HG02571 (cell line): ENCODE measurements around the gene DSG3.
"Not testable (repeated sequence)": the region's sequence is repeated elsewhere in the genome, so short reads cannot be mapped to it uniquely, and the experiment has no call there.

Experiments used
- ATAC-seq: cut with Tn5 transposase; IDR thresholded peaks from one replicate; pipeline ENCODE4 v1.9.1; 2021; ENCODE audit warnings: mild to moderate bottlenecking, moderate library complexity; ENCODE audit not compliant: unreplicated experiment

The DSG3 gene

DNA sequence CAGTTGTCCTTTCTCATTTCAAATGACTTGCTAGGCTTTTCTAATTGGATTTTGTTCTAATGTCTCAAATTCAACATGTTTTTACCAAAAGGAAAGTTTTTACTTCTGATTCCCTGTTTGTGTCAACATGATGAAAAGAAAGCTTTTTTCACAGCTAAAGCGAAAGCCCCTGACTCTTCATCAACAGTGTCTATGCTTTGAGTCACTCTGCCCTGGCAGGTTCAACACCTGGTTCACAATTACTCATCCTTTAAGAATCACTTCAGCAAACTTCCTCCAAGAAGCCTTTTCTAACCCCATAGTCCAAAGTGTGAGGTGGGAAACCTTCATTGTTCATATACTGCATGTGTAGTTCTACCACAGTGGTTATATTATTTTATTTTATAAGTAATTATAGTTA lies 42.8 kb downstream of the DSG3 start:
- ATAC-seq: peak; percentile 77

- no peak for ATAC-seq
Observed at GRCh38 chr18:31490833-31491232, 43.3 kb downstream of the DSG3 start.

- no peak for ATAC-seq
Observed at GRCh38 chr18:31491586-31491985, 44.0 kb downstream of the DSG3 start.

DNA sequence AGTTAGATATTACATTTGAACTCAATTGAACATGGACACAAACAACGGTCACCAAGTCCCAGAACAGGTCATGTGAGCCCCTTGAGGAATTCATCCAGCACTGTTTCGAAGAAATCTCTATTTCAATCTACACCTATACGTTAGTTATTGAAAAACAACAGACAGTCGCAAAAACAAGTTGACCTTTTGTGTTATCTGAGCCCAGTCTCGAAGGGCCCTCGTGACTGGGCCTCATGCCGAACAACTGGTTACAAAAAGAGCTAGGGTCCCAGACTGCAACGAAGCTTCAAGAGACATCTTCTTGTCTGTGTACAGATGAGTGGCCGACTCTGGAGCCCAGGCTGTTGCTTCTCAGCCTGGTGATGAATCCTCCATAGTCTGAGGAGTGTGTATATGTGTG lies 45.1 kb downstream of the DSG3 start:
- ATAC-seq: no peak

DNA sequence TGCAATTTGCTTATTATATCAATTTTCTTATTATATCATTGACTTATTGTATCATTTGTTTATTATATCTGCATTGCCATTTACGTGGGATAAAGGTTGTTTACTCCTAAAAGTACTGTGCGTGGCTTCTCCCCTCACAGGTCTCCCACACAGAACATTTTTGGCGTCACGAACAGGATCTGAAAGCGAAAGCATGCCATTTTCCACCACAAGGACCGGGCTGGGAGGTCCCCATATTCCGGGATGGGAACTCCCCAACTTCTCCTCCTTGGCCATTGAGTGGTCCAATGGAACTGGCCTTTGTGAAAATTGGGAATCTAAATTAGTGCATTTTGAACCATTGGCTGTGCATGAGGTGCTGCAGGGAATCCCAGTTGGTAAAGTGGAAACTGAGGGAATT lies 45.6 kb downstream of the DSG3 start:
- ATAC-seq: no peak

GRCh38 chr18:31493941-31494340 lies 46.4 kb downstream of the DSG3 start:
- no peak for ATAC-seq

- not testable (repeated sequence) for ATAC-seq
Observed at GRCh38 chr18:31494705-31495244, 47.2 kb downstream of the DSG3 start.

DNA sequence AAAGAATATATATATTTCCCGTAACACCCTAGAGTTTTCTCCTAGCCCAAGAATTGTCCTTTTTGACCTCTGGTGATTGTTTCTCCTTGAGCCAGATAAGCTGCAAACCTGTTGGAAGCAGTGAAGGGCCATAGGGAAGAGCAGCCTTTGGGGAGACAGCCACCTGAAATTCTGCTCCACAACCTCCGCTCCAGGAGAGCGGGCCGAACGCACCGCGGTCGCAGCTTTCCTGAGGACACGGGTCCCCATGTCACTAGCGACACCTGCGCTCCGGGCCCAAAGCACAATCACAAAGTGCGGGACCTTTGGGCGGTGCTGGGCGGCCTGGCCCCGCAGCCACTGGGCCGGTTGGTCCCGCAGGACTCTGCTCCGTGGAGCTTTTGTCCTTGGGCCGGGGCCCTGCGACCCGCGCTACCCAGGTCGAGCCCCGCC lies 49.9 kb downstream of the DSG3 start:
- ATAC-seq: peak; percentile 12

DNA sequence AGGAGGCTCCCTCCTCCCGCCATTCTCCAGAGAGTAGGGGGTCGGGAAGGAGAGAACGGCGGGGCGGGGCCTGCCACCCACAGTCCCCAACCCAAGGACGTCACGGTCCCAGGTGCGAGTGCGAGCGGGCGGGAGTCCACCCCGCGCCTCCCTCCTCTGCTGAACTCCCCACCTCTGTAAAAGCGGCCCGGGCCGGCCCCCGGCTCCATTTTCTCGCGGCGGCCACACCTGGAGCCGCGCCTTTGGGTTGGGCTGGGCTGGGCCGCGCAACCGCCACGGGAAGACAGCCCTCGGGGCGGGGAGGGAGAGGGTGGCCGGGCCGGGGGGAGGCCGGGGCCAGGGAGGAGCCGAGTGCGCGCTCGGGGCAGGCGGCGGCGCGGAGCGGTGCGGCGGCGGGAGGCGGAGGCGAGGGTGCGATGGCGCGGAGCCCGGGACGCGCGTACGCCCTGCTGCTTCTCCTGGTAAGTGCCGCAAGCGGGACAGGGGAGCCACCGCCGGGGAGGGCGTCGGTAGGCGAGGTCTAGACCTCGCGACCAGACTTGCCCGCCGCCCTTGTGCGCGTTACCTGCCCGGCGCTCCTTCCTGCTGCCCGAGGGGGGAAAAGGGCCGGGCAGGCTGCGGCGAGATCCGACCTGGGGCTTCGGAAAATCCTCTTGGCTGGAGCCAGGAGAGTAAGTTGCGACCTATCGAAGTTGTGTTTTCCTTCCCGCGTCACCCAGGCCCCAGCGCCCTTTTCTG lies 50.5 kb downstream of the DSG3 start, which contains the start of gene DSG2:
TSS of gene DSG2 (plus strand) at position 342 of the 738 bp plus-strand sequence. CDS start at position 417, 75 bp downstream.
- peak; percentile 36 for ATAC-seq

DNA sequence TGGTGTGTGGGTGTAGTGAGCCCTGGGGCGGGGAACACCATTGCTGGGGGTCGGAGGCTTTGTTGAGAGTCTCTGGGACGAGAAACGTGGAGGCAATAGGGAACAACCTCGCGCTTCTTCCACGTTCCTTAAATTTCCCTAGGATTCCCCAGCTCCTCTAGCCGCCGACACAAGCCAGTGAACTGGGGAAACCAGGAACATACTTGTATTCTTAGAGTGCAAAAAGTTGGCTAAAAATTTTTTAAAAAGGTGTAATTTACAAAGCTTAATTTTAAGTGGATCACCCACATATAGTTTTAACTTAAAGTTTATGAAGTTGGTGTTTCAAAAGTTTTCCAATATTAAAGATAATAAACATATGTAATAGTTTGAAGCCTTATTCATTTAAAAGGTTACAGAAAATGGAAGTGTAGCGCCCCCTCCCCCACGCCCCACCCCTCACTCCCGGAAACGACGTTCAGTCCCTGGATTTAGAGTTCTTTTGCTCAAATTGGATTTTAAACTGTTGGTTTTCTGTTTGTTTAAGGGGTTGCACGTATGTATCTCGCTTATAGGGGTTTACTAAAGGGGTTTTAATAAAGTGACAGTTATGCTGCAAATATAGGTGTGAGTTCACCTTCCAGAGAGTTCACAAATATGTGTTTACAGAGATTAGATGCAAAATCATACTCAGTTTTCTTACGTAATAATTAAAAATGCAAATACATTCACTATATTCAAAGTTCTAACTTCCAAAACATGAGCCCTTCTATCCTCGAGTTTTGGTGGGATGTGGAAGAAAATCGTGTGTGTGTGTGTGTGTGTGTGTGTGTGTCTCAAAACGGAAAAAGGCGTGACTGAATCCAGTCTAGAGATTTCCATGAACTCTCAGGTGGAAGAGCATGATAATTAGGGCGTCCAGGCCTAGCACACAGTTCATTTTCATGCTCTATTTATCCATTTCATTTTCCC lies 51.3 kb downstream of the DSG3 start:
- ATAC-seq: peak; percentile 22

DNA sequence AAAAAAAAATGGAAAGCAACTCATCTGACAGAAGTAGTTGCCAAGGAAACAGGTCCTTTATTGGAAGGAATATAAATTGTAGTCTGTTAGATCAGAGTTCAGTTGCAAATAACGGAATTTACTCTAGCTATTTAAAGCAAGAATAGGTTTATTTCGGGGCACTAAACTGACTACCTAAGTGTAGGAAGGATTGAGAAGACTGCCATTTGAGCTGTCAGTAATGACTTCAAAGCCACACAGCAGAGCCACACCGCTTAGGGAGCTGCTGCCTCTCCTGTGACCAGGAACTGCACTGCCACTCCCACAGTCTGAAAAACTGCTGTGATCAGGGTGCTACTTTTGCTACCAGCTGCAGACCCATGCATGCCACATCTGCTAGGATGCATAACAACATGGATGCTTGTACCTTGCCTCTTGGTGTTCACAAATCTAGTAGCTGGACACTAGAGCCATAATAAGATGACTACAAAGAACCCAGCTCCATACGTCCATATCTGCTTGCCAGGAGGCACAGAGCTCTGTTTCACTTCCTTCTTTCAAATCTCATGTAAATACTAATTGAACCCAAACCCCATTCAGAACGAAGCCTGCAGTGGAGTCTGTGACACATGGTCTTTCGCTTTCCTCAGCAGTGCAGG lies 52.6 kb downstream of the DSG3 start:
- peak; percentile 89 for ATAC-seq

- no peak for ATAC-seq
Observed at GRCh38 chr18:31503011-31503410, 55.5 kb downstream of the DSG3 start.

GRCh38 chr18:31504455-31505147 lies 57.1 kb downstream of the DSG3 start:
- no peak for ATAC-seq

DNA sequence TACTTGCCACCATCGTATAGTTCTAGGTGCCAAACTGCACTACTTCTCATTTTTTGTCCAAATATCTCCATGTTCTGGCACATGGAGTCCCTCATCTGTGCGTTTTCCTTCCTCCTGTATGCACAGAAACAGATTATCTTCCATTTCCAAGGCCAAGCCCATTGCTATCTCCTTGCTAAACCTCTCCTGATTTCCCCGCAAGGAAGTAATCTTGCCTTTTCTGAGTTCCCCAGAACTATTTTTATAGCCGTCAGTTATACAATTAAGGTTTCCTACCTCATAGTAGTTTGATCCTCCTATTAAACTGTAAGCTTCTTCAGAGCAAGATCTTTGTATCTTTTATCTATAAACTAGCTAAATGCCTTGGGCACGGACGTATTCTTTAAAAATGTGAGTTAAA lies 57.6 kb downstream of the DSG3 start:
- ATAC-seq: no peak

DNA sequence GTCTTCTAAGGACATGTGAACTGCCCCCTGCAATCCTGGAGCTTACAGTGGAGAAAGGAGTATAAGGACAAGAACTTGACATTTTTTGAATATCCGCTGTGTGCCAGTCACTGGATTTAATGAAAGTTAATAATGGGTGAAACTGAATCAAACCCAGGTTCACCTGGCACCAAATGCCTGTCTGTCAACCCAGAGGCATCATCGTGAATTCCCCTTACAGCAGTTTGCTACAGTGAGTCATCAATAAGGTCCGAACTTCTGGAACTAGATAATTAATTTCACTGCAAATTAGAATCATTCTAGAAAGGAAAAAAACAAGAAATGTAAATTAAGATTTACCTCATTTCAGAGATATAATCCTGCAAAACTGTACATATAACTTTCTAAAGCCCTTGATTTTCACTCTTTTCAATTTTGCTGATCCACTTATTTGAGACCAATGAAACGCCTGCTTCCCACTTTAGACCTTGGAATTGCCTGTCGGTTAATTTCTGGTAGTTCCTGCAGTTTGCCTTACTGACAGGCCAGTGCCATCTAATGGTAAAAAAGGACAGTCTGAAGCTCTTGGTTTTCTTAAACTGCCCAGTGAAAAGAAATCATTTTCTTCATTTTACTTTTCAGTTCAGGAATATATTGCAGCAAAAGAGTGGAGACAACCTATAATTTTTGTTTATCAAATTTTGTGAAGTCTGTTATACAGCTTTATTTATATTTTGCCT lies 58.6 kb downstream of the DSG3 start:
- no peak for ATAC-seq

GRCh38 chr18:31507124-31507523 lies 59.6 kb downstream of the DSG3 start:
- ATAC-seq: not testable (repeated sequence)

DNA sequence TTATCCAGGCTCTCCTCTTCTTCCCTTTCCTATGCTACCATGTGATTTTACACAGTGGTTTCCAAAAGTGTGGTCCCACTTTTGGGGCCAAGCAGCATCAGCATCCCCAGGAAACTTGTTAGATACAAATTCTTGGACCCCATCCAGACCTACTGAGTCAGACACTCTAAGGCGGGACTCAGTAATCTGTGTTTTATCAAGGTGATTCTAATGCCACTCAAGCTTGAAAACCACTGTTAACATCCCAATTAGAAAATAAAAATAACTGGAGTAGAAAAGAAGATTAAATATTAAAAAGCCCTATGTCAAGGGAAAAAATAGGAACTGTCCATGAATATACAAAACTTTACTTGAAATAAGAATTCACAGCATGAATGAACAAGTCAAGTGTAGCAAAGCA lies 61.2 kb downstream of the DSG3 start:
- no peak for ATAC-seq

DNA sequence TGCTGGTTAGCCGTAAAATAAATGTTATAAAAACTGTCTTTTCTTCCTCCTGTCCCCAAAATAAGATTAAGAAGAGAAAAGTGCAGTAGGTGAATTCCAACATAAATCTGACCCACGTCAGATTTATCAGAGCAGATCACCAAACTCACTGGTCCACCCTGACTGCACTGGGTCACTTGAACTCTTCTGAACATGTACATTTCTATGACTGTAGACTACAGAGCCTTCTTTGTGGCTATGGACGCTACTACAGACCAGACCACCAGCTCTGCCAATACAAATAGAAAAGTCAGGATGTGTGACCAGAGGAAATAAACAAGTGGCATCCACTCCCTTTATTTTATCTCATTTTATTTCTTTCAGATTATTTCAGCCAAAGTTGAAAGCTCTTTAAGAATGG lies 62.0 kb downstream of the DSG3 start:
- ATAC-seq: no peak

- ATAC-seq: no peak
Observed at GRCh38 chr18:31510319-31510718, 62.8 kb downstream of the DSG3 start.

DNA sequence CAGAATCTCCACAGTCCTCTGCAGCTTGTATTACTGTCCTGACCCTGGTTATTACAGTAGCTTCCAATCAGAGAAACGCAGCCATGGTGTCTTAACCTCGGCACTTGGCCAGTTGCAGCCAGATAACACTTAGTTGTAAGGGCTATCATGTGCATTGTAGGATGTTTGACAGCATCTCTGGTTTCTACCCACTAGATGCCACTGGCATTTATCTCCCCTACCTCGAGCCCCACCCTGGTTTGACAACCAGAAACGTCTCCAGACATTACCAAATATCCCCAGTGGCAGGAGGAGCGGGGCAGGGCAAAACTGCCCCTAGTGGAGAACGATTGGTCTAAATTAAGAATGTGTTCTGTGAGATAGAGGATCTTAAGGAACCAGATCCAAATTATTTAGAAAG lies 63.6 kb downstream of the DSG3 start:
- ATAC-seq: no peak
